AG08396 (cell line): ENCODE measurements around the gene SRD5A2.

Experiments used
- DNase-seq: peaks from one replicate; pipeline ENCODE4 v3.0.0; 2012; ENCODE audit warnings: low spot score, mixed read lengths

The SRD5A2 gene

GRCh38 chr2:31580321-31581117, at the start of gene SRD5A2:
SRD5A2 (minus strand) TSS chr2:31580938; CDS start chr2:31580900, 38 bp downstream.
- no peak for DNase-seq

GRCh38 chr2:31606509-31606908, 25.8 kb upstream of the SRD5A2 start:
- no peak for DNase-seq

- no peak for DNase-seq
Measured at GRCh38 chr2:31598694-31599093, 18.0 kb upstream of the SRD5A2 start.

- no peak for DNase-seq
Measured at GRCh38 chr2:31586230-31586629, 5.5 kb upstream of the SRD5A2 start.

GRCh38 chr2:31581124-31581795, 522 bp upstream of the SRD5A2 start:
- DNase-seq: no peak

- DNase-seq: no peak
Measured at GRCh38 chr2:31579996-31580320, 780 bp downstream of the SRD5A2 start.

- no peak for DNase-seq
Measured at GRCh38 chr2:31578316-31578715, 2.4 kb downstream of the SRD5A2 start.

GRCh38 chr2:31577143-31577542, 3.6 kb downstream of the SRD5A2 start:
- DNase-seq: no peak

GRCh38 chr2:31568585-31569201, 12.0 kb downstream of the SRD5A2 start:
- DNase-seq: no peak

- DNase-seq: no peak
Measured at GRCh38 chr2:31567679-31568078, 13.1 kb downstream of the SRD5A2 start.

GRCh38 chr2:31563273-31563839, 17.4 kb downstream of the SRD5A2 start:
- DNase-seq: no peak

GRCh38 chr2:31561823-31562222, 18.9 kb downstream of the SRD5A2 start:
- no peak for DNase-seq

GRCh38 chr2:31558401-31559295, 22.1 kb downstream of the SRD5A2 start:
- no peak for DNase-seq

GRCh38 chr2:31556940-31557339, 23.8 kb downstream of the SRD5A2 start:
- no peak for DNase-seq

GRCh38 chr2:31555967-31556706, 24.6 kb downstream of the SRD5A2 start:
- no peak for DNase-seq

- no peak for DNase-seq
Measured at GRCh38 chr2:31553362-31553761, 27.4 kb downstream of the SRD5A2 start.

- DNase-seq: no peak
Measured at GRCh38 chr2:31547485-31547884, 33.3 kb downstream of the SRD5A2 start.

- no peak for DNase-seq
Measured at GRCh38 chr2:31541853-31542252, 38.9 kb downstream of the SRD5A2 start.

- DNase-seq: no peak
Measured at GRCh38 chr2:31539505-31539904, 41.2 kb downstream of the SRD5A2 start.

- no peak for DNase-seq
Measured at GRCh38 chr2:31535768-31536167, 45.0 kb downstream of the SRD5A2 start.

- DNase-seq: no peak
Measured at GRCh38 chr2:31534636-31535035, 46.1 kb downstream of the SRD5A2 start.
